ENCODE measurements around the gene IFNAR1. TPM values are rescaled to one million over a fixed set of nuclear protein-coding genes. Genes with fewer than 3 reads are reported as not detected.

The IFNAR1 gene
- total and polyA plus RNA-seq, 2 donors (not counting 3 experiments of a cell fraction or from before 2014, with no cell fraction given), result 16.2 to 47.8 TPM

- ChIA-PET CTCF (no interaction called here), POLR2A (no interaction called here)
- dilution Hi-C loops (cut with MboI; ENCODE audit: extremely low pct_ligation_motif_present, low sequenced_read_pairs) (no loop called here), intact Hi-C loops (cut with micrococcal nuclease) (no loop called here)
- no peak for DNase-seq (ENCODE audit: low read depth, low spot score)
- Histone ChIP-seq H3K4me1 (ENCODE audit: control insufficient read depth, extremely low read depth, insufficient read depth, low read length) (no peaks in the 10 kb centered on the region), H3K9ac (replicated peaks; ENCODE audit: extremely low read depth, insufficient read depth, low read length) (no peak overlapping the region), H3K27me3 (ENCODE audit: control insufficient read depth in 2 of 2, insufficient read depth in 2 of 2, low read length in 2 of 2) (peaks cover 23 to 27% of the 10 kb centered on the region in 2 experiments), H3K27ac (ENCODE audit: insufficient read depth, low read depth, low read length) (no peak overlapping the region), H4K20me1 (replicated peaks; ENCODE audit: control insufficient read depth, extremely low read depth, insufficient read depth, low read length) (no peaks in the 10 kb centered on the region), H2AFZ (ENCODE audit: low read depth, low read length) (no peak overlapping the region), H3K9me3 (replicated peaks; ENCODE audit: control insufficient read depth, insufficient read depth, low read length) (no peaks in the 10 kb centered on the region), H3K9me1 (replicated peaks; ENCODE audit: control insufficient read depth, extremely low read depth, insufficient read depth, low read length) (no peaks in the 10 kb centered on the region), H3K4me3 (replicated peaks in 1 of 3; ENCODE audit: insufficient read depth in 1 of 3, low read depth in 1 of 3, low read length in 3 of 3) (no peak overlapping the region), H3K4me2 (ENCODE audit: insufficient read depth, low read length) (no peak overlapping the region), H3K79me2 (ENCODE audit: control insufficient read depth, insufficient read depth, low read length) (no peaks in the 10 kb centered on the region), H3K36me3 (ENCODE audit: control insufficient read depth in 2 of 2, extremely low read depth in 1 of 2, insufficient read depth in 2 of 2, low read length in 2 of 2) (no peaks in the 10 kb centered on the region)
- FAIRE-seq, result no peak
- BruUV-seq (replicated peaks), result no TSS peak
- no peak for TF ChIP-seq GATA2 (IDR thresholded peaks at IDR 0.05; ENCODE audit: insufficient read depth, insufficient read length, low read depth, low read length)
- no peak for TF ChIP-seq CTCF (IDR thresholded peaks at IDR 0.05; ENCODE audit: extremely low read depth in 1 of 2, insufficient read depth in 1 of 2, low read depth in 1 of 2, low read length in 2 of 2)
- no peak for TF ChIP-seq MAX (IDR thresholded peaks at IDR 0.05; ENCODE audit: insufficient read depth, insufficient read length)
- TF ChIP-seq MYC (IDR thresholded peaks at IDR 0.05; ENCODE audit: low read depth, low read length), result no peak
- no peak for TF ChIP-seq FOS (IDR thresholded peaks at IDR 0.05; ENCODE audit: borderline replicate concordance, insufficient read depth, low read length)
- no peak for TF ChIP-seq EZH2 (IDR thresholded peaks at IDR 0.05; ENCODE audit: borderline replicate concordance, low read depth, low read length, severe bottlenecking)
- TF ChIP-seq POLR2A (IDR thresholded peaks at IDR 0.05; ENCODE audit: low read depth, low read length), result no peak
- no peak for TF ChIP-seq JUN (IDR thresholded peaks at IDR 0.05; ENCODE audit: borderline replicate concordance, insufficient read depth, insufficient read length, low read depth)
- no peak for TF ChIP-seq POLR2AphosphoS5 (IDR thresholded peaks at IDR 0.05; ENCODE audit: insufficient read depth, low read depth, low read length)
Measured at GRCh38 chr21:33312121-33312520, 12.6 kb upstream of the IFNAR1 start.
